Forelimb muscle (tissue), 1 donor: ENCODE results near the gene PKP3. TPM values are rescaled to one million over a fixed set of nuclear protein-coding genes. Genes with fewer than 3 reads are reported as not detected.
"Not testable (repeated sequence)": the region's sequence is repeated elsewhere in the genome, so short reads cannot be mapped to it uniquely, and the experiment has no call there.

ENCODE experiments used
- DNase-seq: peaks from one replicate; pipeline ENCODE4 v3.0.0-alpha.2; 2013; ENCODE audit warnings: low read depth
- polyA plus RNA-seq: library from polyadenylated mRNA; unstranded; fragments of 120-200 nt; gene quantifications from one replicate; pipeline ENCODE4 v1.2.1, GENCODE V29; 2013; ENCODE audit not compliant: insufficient read length

The PKP3 gene
- polyA plus RNA-seq, 1 donor = 0.16 TPM

DNA sequence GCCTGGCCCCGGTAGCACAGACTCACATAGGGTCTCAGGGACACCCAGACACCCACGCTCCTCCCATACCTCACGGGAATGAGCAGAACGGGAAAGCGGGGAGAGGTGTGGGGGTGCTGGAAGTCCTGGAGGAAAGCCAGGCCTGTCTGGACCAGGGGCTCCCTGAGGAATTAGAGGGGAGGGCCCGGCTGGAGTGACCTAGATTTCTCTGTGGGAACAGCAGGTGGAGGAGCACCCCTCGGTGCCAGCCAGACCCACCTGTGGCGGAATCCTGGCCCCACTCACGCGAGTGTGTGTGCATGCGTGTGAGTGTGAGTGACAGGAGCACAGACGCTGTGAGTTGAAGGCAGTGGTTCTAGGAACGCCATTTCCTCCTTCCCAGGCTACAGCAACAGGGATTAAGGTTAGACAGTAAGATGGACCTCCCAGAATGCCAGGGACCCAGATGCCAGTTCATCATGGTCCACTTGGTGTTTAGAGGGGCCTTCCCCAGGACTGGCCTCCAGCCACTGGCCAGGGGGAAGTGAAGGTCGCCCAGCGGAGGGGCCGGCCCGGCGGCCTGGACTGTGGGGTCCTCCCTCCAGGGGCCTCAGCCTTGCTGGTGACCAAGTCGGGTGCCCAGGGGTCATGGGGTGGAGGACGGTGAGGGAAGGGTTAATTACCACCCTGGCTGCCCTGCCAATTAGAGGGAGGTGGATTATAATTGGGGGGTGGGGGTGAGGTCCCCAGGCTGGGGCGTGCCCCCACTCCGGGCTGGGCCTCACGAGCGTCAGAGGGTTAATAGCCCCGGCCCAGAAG, 1.0 kb downstream of the PKP3 start:
- DNase-seq = no peak

DNA sequence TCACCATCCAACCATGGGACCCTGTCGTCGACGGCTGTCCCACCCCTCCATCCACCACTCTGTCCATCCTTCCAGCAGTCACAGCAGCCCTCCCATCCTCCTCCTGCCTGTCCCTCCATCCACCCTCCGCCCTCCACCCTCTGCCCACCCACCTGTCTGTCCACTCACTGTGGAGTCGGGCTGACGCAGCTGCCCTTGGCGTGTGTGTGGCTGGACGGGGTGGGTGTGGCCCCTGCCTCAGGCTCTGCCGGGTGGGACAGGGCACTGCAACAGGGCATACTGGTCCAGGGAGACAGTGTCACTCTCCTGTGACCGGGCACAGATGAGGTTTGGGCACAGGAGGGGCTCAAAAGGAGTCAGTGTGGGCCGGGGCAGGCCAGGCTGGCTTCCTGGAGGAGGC, 1.9 kb downstream of the PKP3 start:
- DNase-seq = no peak

DNA sequence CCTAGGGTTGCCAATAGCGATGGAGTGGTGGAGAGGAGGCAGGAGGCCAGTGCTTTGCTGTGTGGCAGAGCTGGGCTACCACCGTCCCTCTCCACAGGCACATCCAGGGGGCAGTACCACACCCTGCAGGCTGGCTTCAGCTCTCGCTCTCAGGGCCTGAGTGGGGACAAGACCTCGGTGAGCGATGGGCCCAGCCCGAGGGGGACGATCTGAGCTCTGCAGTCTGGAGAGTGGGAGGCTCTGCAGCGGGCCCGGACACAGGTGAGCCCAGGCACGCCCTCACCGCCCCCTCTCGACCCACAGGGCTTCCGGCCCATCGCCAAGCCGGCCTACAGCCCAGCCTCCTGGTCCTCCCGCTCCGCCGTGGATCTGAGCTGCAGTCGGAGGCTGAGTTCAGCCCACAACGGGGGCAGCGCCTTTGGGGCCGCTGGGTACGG, 2.5 kb downstream of the PKP3 start:
- DNase-seq = no peak

DNA sequence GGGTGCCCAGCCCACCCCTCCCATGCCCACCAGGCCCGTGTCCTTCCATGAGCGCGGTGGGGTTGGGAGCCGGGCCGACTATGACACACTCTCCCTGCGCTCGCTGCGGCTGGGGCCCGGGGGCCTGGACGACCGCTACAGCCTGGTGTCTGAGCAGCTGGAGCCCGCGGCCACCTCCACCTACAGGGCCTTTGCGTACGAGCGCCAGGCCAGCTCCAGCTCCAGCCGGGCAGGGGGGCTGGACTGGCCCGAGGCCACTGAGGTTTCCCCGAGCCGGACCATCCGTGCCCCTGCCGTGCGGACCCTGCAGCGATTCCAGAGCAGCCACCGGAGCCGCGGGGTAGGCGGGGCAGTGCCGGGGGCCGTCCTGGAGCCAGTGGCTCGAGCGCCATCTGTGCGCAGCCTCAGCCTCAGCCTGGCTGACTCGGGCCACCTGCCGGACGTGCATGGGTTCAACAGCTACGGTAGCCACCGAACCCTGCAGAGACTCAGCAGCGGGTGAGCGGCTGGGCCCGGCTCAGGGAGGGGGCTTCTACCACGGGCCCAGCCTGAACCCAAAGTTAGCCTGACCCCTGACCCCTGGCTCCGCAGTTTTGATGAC, 3.0 kb downstream of the PKP3 start:
- peak; percentile 13 for DNase-seq

DNA sequence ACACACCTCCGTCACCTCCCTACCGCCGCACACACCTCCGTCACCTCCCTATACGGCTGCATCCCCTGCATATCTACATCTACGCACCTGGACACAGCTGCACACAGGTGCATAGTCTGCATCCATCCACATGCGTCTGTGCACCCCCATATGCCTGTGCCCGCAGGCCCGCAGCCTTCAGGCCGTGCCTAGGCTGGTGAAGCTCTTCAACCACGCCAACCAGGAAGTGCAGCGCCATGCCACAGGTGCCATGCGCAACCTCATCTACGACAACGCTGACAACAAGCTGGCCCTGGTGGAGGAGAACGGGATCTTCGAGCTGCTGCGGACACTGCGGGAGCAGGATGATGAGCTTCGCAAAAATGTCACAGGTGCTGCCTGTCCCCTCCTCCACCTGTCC, 4.8 kb downstream of the PKP3 start:
- no peak for DNase-seq

DNA sequence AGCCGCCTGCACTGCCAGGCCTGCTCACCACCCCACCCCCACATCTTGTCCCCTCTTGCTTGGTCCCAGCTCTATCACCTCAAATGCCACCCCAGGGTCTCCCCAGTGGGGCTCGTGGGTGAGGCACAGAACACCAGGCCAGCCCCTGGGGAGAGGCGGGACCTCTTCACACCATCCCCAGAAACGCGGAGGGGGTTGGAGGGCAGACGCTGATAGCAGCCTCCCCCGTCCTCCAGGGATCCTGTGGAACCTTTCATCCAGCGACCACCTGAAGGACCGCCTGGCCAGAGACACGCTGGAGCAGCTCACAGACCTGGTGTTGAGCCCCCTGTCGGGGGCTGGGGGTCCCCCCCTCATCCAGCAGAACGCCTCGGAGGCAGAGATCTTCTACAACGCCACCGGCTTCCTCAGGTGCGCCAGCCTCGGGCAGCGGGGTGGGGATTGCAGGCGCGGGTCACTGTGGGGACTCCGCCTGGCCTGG, 5.8 kb downstream of the PKP3 start:
- DNase-seq = no peak

DNA sequence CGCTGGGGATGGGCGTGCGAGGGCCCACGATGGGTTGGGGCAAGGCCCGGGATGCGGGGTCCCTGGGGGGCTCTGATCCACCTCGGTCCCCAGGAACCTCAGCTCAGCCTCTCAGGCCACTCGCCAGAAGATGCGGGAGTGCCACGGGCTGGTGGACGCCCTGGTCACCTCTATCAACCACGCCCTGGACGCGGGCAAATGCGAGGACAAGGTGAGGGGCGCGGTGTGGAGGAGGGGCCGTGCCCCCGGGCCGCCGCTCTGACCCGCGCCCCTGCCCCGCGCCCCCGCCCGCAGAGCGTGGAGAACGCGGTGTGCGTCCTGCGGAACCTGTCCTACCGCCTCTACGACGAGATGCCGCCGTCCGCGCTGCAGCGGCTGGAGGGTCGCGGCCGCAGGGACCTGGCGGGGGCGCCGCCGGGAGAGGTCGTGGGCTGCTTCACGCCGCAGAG, 6.3 kb downstream of the PKP3 start:
- DNase-seq = no peak

DNA sequence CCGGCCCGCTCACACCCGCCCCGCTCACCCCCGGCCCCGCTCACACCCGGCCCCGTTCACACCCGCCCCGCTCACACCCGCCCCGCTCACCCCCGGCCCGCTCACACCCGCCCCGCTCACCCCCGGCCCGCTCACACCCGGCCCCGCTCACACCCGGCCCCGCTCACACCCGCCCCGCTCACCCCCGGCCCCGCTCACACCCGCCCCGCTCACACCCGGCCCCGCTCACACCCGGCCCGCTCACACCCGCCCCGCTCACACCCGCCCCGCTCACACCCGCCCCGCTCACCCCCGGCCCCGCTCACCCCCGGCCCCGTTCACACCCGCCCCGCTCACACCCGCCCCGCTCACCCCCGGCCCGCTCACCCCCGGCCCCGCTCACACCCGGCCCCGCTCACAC, 7.2 kb downstream of the PKP3 start:
- DNase-seq = not testable (repeated sequence)

DNA sequence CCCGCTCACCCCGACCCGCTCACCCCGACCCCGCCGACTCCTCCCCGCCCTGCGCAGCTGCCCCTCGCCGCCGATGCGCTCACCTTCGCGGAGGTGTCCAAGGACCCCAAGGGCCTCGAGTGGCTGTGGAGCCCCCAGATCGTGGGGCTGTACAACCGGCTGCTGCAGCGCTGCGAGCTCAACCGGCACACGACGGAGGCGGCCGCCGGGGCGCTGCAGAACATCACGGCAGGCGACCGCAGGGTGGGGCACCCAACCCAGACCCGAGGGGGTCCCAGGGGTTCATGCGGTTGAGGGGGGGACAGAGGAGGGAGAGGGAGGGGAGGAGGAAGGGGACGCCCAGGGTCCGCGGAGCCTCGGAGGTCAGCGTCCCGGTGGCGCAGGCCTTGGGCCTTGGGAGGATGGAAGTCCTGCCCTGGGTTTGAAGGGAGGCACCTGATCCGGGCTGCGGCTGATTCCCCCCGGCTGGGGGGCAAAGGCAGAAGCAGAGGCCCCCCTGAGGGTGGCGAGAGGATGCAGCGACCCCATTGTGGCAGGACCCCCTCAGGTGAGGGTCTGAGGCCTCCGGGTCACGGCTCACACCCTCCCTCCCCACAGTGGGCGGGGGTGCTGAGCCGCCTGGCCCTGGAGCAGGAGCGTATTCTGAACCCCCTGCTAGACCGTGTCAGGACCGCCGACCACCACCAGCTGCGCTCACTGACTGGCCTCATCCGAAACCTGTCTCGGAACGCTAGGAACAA, 9.2 kb downstream of the PKP3 start:
- DNase-seq = no peak

DNA sequence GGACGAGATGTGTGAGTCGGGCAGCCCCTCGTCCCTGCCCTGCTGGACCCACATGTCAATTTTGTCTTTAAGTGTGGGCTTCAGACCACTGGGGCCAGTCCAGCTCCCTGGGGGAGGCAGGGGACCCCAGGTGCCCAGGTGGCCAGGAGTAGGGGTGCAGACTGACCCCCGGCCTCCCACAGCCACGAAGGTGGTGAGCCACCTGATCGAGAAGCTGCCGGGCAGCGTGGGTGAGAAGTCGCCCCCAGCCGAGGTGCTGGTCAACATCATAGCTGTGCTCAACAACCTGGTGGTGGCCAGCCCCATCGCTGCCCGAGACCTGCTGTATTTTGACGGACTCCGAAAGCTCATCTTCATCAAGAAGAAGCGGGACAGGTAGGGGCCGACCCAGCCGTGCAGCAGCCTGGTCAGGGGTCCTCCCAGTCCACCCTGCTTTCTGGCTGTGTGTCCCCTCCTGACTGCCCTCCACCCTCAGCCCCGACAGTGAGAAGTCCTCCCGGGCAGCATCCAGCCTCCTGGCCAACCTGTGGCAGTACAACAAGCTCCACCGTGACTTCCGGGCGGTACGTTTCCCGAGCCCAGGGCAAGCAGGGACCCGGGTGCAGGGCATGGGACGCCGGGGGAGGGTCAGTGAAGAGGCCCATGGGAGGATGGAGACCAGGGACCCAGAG, 9.9 kb downstream of the PKP3 start:
- no peak for DNase-seq

DNA sequence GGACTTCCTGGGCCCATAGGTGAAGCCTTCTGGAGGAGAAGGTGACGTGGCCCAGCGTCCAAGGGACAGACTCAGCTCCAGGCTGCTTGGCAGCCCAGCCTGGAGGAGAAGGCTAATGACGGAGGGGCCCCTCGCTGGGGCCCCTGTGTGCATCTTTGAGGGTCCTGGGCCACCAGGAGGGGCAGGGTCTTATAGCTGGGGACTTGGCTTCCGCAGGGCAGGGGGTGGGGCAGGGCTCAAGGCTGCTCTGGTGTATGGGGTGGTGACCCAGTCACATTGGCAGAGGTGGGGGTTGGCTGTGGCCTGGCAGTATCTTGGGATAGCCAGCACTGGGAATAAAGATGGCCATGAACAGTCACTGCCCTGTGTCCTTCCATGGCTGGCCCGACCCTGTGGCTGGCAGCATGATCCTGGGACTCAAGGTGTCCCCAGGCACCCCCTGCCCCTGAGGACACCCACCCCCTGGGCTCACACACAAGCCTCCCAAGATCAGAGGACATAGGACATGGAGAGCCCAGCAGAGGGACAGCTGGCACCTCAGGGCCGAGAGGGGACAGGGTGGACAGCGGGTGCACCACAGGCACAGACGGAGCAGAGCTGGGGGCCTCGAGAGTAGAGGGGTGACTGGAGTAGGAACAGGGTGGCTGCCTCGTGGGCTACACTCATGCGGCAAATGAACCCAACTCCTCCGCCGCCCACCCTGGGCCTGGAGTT, 10.7 kb downstream of the PKP3 start:
- no peak for DNase-seq

DNA sequence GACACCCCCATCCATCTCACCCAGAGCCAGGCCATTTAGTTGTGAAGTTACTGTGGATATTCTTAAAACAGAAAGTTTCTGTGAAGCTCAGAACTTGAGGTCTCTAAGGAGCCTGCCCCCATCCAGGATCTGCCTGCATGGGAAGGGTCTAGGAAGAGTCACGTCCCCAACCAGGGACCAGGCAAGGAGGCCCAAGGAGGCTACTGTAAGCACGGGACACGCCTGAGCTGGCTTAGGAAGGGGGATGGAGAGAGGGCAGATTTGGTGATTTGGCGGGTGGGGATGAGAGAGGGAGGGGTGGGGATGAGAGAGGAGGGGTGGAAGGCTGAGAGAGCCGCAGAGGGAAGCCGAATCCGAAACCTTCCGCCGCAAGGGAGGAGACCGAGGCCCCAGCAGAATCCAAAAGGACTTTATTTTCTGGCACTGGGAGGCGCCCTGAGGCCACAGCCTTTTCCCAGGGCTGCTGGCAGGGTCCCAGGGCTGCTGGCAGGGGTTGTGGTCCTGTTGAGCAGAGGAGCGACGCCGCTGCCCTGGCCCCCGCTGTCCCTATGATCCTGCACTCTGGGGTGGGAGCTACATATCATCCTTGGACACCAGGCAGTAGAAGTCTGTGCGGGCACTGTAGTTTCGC, 11.4 kb downstream of the PKP3 start:
- DNase-seq = no peak

DNA sequence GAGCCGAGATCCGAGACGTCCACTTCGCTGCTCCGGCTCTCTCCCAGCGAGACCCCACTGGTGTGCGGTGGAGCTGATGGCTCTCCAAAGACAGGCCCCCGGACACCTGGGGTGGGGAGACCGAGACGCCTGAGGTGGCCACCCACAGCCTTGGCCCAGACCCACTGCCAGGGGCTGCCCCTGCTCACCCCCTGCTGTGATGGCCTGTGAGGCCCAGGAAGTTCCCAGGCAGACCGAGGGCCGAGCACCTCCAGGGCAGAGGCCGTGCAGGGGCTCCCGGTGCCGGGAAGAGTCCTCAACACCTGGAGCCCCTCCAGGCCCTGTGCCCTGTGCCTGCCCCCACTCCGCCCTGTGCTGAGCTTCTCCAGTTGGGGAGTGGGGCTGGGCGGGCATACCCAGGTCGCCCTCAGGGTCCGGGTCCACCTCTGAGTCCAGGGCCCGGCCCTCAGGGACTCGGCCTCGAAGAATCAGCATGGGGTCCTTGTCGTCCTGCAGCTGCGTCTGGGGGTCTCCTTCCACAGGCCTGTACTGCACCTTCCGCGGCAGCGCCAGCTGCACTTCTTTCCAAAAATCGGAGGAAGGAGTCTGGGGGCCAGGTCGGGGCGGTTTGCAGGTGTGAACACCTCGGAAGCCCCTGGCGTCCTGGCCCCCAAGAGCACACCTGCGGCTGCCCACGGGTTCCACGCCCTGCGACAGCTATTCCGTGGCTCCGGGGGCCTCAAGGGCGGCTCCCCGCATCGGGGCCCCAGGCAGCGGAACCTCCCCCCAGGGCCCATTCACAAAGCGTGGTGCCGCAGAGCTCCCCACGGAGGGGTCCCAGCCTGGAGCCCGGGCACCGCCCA, 12.2 kb downstream of the PKP3 start:
- no peak for DNase-seq

DNA sequence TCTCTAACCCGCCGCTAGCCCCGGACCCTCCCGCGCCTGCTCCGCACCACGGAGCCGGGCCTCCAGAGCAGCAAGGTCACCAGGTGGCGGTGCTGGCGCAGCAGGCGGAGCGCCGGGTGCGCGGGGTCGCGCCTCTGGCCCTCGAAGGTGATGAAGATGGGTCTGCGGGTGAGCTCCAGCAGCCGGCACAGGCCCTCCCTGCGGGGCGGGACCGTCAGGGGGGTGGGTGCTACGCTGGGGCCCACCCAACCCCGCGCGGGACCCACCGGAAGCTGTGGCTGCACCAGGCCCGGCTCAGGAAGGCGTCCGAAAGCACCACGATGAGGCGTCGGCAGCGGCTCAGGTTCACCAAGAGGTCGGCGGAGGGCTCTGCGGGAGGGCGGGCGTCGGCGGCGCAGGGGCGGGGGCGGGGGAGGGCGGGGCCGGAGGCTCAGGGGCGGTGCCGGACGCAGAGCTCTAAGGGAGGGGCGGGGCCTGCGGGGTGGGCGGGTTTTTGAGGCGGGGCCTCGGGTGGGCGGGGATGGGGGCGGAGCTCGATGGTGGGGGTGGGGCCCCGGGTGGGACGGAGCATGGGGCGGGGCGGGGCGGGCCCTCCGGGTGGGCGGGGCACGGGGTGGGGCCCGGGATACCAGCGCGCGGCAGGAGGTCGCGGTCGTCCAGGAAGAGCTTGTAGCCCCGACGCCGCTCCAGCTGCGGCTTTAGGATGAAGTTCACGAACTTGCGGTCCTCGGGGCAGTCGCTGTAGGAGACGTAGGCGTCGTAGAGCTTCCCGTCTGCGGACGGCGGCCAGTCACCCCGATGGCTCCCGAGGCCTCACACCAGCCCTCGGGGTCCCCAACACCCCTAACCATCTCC, 13.0 kb downstream of the PKP3 start:
- no peak for DNase-seq

DNA sequence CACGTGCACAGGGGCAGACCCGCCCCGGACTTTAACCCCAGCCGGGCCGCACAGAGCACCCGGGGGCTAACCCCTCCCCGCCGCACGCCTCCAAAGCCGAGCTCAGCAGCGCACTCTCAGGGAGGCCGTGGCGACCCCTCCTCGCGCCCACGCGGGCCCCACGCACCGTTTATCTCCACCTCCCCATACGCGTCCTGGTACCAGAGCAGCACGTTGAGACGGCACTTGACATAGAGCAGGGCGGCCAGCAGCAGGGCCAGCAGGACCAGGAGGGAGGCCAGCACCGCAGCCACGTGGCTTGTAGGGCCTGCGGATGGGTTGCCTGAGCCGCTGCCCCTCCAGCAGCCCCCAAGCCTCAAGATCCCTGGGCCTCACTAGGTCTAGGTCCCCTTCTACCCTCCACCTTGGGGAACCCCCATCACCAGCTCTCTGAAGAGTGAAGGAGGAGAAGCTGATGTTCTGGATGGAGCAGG, 13.7 kb downstream of the PKP3 start:
- no peak for DNase-seq

DNA sequence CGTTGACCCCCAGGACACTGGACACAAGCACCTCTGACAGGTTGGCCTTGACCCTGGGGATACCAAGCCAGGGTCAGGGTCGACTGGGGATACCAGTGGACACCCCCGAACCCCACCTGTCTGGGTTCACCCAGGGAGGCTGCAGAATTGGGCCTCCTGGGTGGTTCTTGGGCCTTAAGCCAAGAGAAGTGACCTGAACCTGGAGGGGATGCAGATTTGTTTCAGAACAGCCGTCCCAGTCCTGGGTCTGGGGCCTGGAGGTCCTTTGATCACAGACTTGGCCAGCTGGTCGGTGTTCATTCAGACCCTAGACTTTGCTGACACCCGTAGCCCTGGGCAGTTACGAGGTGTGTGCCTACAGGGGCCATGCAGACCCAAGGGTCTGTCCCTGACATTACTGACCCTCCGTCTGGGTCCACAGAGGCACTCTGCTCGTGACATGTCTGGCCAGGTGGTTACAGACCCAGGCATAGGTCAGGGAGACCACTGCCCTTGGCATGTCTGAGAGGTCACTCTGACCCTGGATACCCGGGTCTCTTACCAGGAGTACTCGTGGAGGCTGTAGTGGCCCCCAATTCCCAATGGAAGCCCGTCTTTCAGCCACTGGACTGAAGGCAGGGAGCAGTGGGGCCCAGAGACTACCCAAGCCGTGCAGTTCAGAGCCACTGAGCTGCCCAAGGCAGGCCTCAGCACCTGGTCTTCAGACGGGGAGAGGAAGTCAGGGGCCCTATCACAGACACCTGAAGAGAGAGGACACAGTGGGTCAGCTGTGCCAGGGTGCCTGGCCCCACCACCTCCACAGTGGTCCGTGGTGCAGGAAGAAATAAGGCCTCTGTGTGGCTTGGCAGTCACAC, 14.4 kb downstream of the PKP3 start:
- DNase-seq = no peak

DNA sequence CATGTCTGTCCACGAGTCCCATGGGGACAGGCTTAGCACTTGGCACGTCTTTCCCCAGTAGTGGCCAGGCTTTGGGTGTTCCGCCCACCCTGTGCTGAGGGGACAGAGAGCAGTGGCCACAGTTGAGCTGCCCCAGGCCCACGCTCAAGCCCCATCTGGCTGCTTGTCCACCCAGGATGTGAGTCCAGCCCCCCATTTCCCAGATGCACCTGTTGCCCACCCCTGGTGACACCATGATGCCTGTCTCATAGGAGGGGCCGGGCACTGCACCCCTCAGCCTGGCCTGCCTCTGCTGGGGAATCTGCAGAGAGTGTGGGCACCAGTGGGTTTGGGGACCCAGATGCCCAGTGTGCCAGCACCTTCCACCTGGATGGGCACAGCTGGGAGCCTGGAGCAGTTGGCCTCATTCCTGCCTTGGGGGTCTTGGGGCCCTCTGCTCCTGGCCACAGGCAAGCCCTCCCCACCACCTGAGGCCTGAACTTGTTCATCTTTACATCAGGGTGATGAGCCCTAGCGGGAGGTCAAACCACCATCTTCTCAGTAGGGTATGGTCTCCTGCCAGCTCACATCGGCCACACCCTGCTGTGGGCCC, 15.1 kb downstream of the PKP3 start:
- no peak for DNase-seq
